ENCODE results near the gene PDE4D.
"Not testable (repeated sequence)": the region's sequence is repeated elsewhere in the genome, so short reads cannot be mapped to it uniquely, and the experiment has no call there.

Gene PDE4D

DNA sequence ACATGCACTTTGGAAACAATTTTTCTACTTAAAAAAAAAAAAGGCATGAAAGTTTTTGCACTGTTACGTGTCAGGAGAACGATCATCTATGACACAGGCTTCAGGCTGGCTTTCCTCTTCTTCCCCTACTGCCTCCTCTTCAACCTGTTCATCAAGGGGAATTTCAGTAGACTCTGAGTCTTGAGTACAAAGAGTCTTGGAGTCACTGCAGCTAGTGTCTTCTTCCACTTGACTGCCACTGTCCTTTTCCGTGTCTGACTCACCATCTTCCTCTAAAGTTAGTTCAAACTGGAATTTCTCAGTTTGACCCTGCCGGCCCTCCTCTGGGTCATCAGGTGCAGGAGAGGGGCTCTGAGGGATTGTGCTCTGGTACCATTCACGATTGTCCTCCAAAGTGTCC lies 918.9 kb downstream of the PDE4D start:
- no peak for DNase-seq

DNA sequence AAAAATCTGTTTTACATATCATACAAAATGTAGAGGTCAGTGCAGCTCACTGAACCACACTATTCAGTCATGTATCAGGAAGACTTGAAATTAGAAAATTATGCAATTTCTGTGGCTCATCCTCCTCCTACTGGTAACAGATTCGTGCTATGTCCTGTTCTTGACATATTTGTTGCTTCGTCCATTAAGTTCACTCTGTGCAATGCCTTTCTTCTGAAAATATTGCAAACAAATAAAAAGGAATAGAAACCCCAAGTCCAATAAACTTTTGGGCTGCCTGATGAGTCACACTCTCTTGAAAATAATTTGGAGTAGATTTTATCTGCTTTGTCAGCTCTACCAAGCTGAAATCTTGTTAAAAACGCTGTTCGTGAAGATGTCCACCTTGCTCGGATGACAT lies 919.4 kb downstream of the PDE4D start:
- no peak for DNase-seq

DNA sequence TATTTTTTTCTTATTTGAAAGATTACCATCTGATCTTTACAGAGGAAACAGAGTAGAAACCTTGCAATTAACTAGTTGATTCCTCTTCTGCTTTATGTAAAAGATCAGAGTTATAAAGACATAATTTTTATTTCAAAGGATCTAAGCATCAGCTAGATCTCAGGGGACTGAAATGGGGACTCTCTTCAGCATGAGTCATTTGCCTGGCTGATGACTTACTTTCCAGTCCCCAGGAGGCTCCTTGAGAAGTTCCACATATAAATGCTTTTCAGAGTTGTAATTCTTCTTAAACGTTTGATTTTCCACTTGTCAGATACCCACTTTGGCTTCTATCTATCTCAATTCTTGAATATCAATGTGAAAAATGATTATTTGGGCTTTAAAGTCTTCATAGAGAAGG lies 921.2 kb downstream of the PDE4D start:
- DNase-seq, result no peak

DNA sequence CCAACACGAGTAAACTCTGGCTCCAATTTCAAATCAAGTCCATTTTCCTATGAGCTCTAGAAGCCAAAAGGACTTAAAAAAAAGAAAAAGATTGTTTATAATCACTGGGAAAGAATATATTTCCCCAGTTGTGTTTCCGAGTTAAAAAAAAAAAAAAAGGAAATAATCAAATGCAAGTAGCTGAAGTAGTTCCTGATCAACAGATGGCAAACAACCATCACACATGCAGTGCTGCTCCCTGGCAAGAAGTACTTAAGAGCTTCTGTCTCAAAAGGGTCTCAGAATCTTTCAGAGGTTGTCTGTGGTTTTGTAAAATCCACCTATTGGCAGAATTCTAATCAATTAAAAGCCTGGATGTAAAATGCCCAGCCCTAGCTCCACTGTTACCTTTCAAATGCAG lies 922.8 kb downstream of the PDE4D start:
- DNase-seq, result no peak

DNA sequence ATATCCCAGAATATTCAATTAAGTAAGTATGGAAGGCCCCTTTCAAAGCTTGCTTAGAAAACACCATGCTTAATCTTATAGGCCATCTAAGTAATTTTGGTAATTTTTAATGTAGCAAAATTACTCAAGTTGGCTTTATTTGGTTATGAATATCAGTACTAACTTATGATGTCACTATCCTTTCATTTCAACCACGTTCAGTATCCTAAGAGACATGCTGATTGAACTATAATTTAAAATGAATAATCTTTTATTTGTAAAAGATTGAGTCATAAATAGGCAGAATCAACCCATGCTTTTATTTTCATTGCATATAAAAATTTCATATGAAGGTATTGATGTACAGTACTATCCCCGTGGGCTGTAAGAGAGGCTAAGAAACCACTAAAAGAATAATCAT lies 923.7 kb downstream of the PDE4D start:
- DNase-seq, result no peak

DNA sequence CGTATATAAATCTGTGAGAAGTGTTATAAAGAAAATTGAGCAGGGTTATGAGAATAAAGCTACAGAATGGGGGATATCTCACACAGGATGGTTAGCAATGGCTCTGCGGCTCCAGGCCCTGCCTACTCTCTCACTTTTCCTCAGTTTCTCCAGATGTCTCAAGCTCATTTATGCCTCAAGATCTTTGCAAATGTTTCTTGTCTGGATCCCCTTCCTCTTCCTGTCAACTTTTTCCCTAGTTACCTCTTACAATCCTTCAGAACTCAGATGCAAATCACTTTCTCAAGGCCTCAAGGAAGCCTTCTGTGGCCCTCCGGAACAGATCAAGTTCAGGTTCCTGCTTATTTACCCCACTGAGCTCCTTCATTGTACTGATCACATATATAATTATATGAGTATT lies 924.3 kb downstream of the PDE4D start:
- no peak for DNase-seq

DNA sequence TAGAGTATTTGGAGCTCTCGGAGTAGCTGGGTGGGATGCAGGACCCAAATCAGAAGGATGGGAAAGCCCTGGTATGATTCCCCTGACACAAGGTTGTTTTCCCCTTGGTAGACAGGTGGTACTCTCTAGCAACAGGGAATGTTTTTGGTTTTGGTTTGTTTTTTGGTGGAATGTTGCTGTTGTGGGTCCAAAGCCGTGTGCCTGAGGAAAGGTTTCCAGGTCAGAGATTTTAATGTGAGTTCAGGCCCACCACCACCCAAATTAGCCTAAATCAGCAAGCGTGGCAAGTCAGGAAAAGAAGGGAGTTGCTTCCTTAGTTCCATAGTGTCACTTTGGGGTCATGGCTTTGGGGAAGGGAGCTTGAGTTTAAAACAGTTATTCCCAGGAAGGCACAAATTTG lies 925.2 kb downstream of the PDE4D start:
- no peak for DNase-seq

DNA sequence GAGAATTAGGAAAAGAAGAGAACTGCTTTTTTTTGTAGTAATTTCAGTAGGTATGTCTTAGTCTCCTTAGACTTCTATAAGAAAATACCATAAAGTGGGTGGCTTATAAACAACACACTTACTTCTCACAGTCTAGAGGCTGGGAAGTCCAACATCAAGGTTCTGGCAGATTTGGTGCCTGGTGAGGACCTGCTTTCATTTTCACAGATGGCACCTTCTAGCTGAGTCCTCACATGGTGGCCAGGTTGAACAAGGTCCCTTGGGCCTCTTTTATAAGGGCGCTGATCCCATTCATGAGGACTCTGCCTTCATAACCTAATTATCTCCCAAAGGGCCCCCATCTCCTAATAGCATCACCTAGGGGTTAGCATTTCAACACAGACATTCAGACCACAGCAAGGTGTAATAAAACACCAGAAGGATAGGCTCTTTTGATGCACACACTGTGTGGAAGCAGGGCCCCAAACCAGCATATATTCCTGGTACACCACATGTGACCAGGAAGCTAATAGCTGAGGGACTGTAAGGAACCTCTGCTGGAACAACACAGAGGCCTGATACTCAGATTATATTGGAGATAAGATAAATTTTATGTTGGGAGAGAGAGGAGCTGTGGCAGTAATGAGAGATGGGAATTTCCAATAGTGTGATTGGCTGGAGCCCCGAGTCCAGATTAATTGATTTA lies 925.8 kb downstream of the PDE4D start:
- no peak for DNase-seq

DNA sequence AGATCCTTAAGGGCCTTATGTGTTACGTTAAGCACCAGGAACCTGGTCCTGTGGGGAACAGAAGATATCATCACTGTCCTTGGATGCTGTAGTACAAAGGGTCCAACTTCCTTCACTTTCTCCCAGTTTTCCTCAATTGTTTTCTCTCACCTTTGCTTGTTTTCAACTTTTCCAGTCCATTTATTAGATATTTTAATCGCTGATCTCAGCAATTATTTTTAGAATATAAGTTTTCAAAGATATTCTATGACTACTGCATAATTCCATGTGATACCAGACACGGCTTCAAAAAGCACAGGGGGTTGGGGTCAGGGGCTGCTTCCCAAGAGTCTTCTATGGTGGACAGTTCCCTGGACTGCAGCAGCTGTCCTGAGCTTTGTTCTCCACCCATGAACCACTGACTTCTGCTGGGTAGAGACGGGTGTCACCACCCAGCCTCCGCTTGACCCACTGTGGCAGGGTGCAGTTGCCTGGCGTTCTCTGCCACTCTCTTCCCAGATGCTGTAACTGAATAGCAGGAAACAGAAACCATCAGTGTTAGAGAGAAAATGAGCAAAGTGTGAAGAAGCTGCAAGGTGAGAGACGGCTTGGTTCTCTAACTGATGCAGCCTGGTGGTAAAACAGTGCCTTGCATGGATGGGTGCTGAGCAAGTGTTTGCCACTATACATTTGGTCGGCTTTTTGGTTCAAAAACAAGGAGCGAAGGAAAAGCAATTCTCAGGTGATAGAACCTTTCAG lies 927.7 kb downstream of the PDE4D start:
- DNase-seq, result no peak

DNA sequence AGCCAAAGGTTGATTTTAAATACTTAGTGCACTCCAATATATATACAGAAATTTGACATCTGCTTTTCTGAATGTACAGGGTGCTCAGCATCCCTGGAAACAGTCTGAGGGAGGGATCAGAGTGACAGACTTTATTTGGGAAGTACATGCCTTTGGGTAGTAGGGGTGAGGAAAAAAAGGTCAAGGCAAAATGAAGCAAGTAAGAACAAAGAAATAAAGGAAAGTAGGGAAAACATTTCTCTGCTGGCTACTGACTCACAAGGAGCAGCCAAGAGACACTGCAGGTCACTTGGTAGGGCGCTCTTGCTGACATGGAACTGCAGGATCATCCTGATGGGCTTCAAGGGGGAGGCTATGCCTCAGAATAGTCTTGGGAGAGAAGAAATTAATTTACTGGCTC lies 929.7 kb downstream of the PDE4D start:
- DNase-seq, result no peak

DNA sequence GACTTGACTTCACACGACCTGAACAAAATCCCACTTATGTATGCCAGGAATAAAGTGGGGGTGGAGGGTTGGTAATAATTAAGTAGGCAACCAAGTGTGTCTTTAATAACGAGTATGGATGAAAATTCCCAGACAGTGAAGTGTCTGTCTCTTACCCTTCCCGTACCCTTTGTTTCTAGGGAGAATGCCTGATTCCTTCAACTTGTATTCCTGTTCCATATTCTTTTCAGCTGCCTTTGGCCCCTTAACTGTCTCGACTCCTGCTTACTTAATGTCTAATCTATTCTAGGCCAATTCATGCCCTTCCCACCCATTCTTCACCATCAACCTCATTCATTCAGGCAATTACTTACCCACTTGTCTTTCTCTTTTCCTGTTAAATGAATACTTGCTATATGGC lies 930.2 kb downstream of the PDE4D start:
- no peak for DNase-seq

DNA sequence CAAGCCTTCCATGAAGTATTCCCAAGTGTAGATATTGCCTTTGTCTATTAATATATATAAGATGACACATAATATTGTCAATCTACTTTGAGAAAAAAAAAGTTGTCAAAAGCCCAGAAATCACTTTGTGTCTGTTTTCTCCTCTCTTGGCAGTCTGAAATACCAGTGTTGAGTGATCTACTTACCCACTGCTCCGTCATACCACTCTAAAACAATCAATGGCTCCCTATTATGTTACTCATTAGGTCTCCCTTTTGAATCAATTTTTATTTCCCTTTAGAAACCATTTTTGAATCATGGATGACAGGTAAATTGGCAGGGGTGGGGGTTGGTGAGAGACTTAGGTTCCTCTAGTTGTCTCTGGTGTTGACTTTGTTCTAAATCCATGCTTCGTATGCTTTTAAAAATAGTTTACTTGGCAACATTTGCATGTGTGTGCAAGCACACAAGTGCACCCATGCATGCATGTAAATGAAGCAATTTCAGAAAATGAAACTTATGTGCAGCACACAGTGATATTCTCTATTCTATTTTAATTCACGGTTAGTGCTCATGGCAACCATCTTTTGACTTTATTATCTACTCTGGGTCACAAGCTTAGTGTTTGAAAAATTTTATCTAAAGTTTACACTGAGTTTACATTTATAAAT lies 931.8 kb downstream of the PDE4D start:
- no peak for DNase-seq

DNA sequence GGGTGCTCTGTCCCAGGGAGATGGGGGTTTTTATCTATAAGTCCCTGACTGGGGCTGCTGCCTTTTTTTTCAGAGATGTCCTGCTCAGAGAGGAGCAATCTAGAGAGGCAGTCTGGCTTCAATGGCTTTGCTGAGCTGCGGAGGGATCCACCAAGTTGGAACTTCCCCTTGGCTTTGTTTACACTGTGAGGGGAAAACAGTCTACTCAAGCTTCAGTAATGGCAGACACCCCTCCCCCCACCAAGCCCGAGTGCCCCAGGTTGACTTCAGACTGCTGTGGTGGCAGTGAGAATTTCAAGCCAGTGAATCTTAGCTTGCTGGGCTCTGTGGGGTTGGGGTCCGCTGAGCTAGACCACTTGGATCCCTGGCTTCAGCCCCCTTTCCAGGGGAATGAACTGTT lies 934.8 kb downstream of the PDE4D start:
- DNase-seq, result no peak

DNA sequence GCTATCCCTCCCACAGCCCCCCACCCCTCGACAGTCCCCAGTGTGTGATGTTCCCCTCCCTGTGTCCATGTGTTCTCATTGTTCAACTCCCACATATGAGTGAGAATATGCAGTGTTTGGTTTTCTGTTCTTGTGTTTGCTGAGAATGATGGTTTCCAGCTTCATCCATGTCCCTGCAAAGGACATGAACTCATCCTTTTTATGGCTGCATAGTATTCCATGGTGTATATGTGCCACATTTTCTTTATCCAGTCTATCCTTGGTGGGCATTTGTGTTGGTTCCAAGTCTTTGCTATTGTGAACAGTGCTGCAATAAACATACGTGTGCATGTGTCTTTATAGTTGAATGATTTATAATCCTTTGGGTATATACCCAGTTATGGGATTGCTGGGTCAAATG lies 940.3 kb downstream of the PDE4D start:
- not testable (repeated sequence) for DNase-seq

DNA sequence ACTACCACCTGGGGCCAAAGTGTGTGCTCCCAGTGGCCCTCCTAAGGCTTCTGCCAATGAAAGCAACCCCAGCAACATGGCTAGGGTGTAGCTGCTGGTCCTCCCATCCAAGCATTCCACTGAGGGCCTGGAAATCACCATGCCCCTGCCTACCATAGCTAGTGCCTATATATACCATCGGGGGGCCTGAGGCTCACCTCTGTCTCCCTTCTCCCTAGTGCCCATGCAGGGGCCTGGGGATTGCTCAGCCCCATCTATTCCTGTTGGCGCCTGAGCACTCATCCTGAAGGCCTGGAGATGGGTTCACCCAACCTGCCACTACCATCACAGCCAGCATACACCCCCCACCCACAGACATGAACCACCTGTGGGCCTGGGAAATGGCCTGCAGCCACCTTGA lies 943.3 kb downstream of the PDE4D start:
- DNase-seq, result no peak

DNA sequence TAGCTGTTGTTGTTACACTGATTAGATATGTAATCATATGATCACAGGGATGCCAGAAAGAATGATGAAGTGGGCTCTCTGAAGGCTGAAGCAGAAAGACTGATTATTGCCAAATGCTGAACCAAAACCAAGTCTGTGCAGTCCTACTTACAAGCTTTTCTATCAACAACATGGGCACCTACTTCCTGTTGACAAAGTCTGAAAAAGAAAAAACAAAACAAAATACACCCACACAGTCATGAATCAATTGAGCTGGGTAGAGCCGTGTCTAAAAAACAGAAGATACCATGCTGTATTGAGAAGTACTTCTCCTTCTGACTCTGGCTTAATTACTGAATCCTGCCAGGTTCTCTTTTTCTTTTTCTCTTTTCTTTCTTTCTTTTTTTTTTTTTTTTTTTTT lies 947.3 kb downstream of the PDE4D start:
- DNase-seq, result no peak

DNA sequence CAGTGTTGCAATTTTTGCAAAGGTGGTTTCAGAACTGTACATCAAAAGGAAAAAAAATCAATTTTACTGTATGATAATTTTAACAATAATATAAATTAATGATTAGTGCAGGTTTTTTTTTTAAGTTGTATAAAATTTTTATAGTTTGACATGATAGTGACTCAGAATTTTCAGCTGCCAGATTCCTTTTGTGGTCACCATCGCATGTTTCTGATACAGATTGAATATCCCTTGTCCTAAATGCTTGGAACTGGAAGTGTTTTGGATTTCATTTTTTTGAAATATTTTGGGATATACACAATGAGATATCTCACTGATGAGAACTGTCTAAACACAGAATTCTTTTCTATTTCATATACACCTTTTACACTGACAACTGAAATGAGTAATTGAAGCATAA lies 949.3 kb downstream of the PDE4D start:
- no peak for DNase-seq

DNA sequence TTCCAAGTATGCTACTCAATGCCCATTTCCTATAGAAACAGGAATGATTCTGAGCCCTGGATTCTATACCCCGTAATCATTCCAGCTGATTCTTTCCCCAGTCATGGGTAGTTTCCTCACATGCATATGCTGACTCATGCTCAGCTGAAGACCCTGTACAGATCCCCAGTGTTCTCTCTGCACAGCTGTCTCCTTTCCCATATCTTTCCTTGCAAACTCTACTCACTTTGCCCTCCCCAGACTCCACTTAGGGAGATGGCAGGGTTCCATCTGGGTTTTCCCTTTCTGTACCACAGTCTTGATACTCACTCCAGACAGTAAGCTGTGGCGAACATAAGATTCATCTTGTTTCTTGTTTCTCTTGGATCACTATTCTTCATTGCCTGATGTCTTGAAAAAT lies 953.1 kb downstream of the PDE4D start:
- peak; percentile 10 to 21 for DNase-seq

DNA sequence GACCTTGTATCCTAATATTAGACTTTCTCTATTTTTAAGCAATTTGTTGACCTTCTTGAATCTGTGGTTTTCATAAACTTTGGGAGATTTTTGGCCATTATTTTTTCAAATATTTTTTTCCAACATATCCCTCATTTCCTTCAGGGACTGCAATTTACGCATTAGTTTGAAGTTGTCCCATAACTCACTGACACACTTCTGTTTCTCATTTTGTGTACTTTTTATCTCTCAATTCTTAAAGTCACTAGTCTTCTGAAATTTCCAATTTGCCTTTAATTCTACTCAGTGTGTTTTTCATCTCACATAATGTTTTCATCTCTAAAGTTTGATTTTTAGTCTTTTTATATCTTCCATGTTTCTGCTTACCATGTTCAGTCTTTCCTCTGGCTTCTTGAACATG lies 953.9 kb downstream of the PDE4D start:
- no peak for DNase-seq

DNA sequence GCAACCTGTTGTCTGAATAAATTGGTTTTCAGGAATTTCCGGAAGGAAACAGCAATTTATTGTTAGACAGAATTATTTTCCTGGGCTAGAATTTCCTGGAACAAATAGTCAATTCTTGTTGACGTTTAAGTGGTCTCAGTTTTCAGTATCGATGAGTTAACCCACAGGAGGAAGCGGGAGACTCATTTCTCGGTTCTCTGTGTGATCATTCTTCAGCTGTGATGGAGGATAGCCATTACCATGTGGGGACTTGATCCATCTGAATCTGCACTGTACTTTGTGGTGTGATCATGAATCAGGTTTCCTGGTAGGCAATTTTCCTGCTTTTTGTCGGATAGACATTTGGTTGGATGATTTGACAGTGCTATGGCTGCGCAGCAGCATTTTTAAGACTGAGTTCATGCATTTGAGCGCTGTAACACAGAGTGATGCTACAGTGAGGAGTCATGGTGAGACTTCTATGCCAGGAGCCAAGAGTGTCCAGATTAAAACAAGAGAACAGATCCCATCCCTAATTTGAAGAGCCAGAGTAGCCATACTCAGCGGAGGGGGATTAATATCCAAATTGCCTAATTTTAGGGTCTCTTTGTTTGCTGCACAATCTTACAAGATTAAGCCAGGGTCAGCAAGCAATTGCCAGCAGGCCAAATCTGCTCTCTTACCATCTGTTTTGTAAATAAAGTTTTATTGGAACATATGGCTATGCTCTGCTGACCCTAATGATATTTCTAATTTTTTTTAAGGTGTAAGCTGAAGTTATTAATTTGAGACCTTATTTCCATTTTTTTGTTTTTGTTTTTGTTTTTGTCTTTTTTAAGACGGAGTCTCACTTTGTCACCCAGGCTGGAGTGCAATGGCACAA lies 954.7 kb downstream of the PDE4D start:
- DNase-seq, result no peak

DNA sequence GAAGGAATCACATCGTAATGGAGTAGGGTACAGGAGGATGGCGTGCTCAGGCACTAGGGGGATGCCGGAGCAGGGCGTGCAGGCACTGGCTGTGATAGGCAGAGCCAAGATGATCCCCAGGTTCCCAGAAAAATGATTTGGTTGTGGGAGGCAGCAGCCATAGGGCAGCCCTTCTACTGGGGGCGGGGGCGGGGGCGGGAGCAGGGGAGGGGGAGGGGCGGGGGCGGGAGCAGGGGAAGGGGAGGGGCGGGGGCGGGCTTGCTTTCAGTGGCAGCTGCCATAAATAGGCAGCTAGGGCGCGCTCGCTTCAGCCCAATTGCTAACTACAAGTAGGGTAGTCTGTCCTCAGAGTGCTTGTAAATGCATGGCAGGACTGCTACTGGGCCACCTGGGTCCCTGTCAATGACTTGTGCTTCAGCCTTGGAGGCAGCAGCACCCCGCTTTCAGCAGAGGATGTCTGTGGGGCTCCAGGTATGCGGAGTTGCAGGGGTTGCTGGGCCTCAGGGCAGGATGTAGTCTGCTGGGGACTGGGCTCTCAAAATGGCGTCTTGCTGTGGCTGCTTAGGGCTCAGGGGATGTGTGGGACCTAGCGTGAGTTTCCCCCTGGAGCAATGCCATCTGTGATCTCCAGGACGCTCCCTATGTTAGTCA lies 956.4 kb downstream of the PDE4D start:
- DNase-seq, result no peak

DNA sequence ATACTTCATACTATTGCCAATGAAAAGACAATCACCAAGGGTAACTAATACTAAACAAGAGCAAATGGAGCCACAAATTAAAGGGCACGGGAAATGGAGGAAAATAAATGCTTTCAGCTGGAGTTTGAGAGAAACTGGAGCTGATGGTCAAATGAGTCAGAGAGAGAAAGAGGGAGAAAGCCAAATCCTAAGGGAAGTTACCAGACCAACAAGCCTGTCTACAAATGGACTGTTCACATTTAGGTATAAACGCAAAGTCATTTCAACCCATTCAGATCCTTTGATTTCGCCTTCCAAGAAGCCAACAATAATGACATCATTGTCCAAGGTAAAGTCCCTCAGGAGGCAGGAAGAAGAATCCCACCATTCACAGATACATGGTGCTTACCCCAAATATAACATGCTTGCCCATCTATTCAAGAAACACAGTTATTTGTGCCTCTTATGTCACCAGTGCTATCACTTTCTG lies 958.9 kb downstream of the PDE4D start:
- no peak for DNase-seq

Measured in SHP77 (cell line).